Occipital lobe (tissue), 2 donors: Measurements from ENCODE around the gene ENTR1. TPM values are rescaled to one million over a fixed set of nuclear protein-coding genes. Genes with fewer than 3 reads are reported as not detected.

ENCODE experiments used
- DNase-seq: peaks from one replicate; lab custom pipeline; 2025; lab: John Stamatoyannopoulos, UW
- total RNA-seq: library from RNA; depleted of rRNA; stranded (reverse); fragments of >200 nt; gene quantifications from one replicate; pipeline ENCODE4 v1.2.3, GENCODE V29; 2014

The ENTR1 gene
- total RNA-seq, 1 donor from 2014 or later = 20.1 TPM

- no peak for DNase-seq
Measured at GRCh38 chr9:136362450-136362784, 48.0 kb downstream of the ENTR1 start.

GRCh38 chr9:136361754-136362449 lies 48.5 kb downstream of the ENTR1 start:
- DNase-seq = no peak

GRCh38 chr9:136361047-136361753 lies 49.2 kb downstream of the ENTR1 start:
- no peak for DNase-seq

DNA sequence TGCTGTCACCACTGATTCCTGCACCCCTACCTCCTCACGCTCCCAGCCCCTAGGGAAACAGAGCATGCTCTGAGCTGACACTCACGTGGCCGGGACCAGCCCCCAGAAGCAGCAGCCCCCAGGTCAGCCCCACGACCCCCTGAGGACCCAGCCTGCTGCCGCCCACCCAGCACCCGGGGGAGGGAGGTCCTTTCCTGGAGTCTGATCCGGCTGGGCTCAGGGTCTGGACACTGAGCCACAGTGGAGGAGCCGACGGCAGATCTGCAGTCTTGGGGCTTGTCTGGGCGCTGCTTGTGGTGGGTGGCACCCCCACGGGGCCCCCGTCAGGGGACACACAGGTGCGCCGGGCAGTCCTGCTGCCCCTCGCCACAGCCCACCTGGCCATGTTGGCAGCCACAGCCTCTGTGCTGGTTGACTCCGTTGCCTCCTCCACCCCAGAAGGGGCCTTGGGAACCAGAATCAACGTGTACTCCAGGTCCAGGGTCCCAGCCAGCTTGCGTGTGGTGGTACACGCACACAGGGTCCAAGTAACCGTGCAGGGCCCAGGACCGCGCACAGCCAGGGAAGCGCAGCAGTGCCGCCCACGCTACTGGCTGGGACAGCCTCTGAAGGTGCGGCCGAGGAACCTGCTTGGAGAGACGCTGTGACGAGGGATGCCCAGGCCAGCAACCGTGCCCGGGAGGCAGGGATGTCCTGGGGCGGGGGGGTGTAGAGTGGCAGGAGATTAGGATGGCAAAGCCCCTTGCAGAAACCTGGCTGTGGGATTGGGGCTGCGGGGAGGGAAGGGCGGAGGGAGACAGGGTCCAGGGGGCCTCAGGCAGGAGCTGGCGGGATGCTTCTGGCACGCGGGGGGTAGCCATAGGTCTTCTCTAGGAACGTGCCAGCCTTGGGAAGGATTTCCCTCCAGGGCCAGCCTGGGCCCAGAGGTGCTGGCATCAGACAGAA lies 50.4 kb downstream of the ENTR1 start:
- DNase-seq = no peak

DNA sequence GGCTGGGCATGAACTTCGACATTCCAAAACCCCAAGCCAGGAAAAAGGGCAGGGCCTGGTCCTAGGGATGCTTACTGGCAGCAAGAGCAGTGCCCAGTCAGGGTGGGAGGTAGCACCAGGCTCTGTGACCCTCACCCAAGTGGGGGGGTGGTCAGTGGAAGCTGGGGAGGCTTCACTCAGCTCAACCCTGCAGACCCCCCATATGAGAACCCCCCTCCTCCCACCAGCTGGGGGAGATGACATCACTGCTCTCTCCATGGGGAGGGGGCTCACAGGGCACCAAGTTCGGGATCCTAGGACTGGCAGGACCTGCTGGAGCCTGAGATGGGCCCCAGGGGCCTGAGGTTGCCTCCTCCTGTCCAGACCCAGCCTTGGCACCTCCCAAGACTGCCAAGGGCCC lies 51.5 kb downstream of the ENTR1 start:
- no peak for DNase-seq

GRCh38 chr9:136358016-136358415 lies 52.4 kb downstream of the ENTR1 start:
- DNase-seq = no peak

- no peak for DNase-seq
Measured at GRCh38 chr9:136357202-136357725, 53.1 kb downstream of the ENTR1 start.

- no peak for DNase-seq
Measured at GRCh38 chr9:136355616-136356557, 54.5 kb downstream of the ENTR1 start.

GRCh38 chr9:136354592-136355085 lies 55.8 kb downstream of the ENTR1 start:
- DNase-seq = no peak

- no peak for DNase-seq
Measured at GRCh38 chr9:136353757-136354488, 56.5 kb downstream of the ENTR1 start.

DNA sequence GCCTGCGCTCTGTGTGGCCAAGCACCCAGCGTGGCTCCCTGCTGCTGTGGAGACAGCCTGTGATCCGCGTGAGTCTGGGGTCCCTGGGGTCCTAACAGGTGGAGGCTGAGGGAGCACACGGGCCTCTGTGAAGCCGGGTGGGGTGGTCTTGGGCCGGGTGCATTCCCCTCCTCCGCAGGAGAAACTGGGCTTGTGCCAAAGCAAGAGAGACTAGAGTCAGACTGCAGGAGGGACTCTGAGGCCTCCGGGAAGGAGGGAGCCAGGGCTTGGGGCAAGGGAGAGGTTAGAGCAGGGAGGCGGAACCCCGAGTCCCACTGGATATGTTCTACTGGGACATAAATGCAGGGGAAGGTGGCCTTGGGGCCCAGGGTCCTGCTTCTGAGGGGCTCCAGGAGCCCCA lies 57.3 kb downstream of the ENTR1 start:
- no peak for DNase-seq

- no peak for DNase-seq
Measured at GRCh38 chr9:136352682-136353081, 57.7 kb downstream of the ENTR1 start.

Other genes with a start within 250 kb of the ENTR1 start
- not detected for gene LHX3, start 205.5 kb downstream of the ENTR1 start, total RNA-seq
- gene QSOX2, start 164.8 kb downstream of the ENTR1 start, total RNA-seq = 8.1 TPM
- gene CCDC187, start 106.5 kb downstream of the ENTR1 start, total RNA-seq = under 0.01 TPM
- gene GPSM1, start 83.1 kb downstream of the ENTR1 start, total RNA-seq = 73.6 TPM
- 4.1 TPM for gene DNLZ, start 46.9 kb downstream of the ENTR1 start, total RNA-seq
- 0.47 TPM for gene CARD9, start 36.9 kb downstream of the ENTR1 start, total RNA-seq
- gene SNAPC4, start 10.4 kb downstream of the ENTR1 start, total RNA-seq = 7.2 TPM
- 23.6 TPM for gene PMPCA, start within 50 bp of the ENTR1 start, total RNA-seq
- gene INPP5E, start 29.2 kb upstream of the ENTR1 start, total RNA-seq = 11.5 TPM
- 10.6 TPM for gene SEC16A, start 72.4 kb upstream of the ENTR1 start, total RNA-seq
- 22.9 TPM for gene NOTCH1, start 135.4 kb upstream of the ENTR1 start, total RNA-seq